Measurements from ENCODE around the gene UBE2I. TPM values are rescaled to one million over a fixed set of nuclear protein-coding genes. Genes with fewer than 3 reads are reported as not detected.
A peak's percentile ranks its signal among the peaks of the same experiment; 100 is the strongest.

The UBE2I gene
- total and polyA plus RNA-seq, 2 donors (not counting 1 experiment from before 2014, with no cell fraction given), result 152 to 265 TPM

GRCh38 chr16:1272453-1273198, 36.8 kb upstream of the UBE2I start:
- Mint-ChIP-seq H3K4me1 (no peaks in the 10 kb centered on the region), H3K4me3 (no peak overlapping the region), H3K27me3 (peaks cover 28% of the 10 kb centered on the region), H3K9me3 (ENCODE audit: insufficient read depth) (no peaks in the 10 kb centered on the region), H3K27ac (no peak overlapping the region)
- Histone ChIP-seq H4K20me1 (ENCODE audit: control insufficient read depth, insufficient read depth, low read length, poor library complexity, severe bottlenecking) (no peaks in the 10 kb centered on the region), H2AFZ (ENCODE audit: insufficient read depth, low read depth, low read length, poor library complexity, severe bottlenecking) (no peak overlapping the region), H3K9me3 (ENCODE audit: control extremely low read depth in 1 of 3, control insufficient read depth in 2 of 3, insufficient read depth in 1 of 3, low read length in 2 of 3) (no peaks in the 10 kb centered on the region), H3K79me2 (ENCODE audit: control insufficient read depth, insufficient read depth, low read length) (no peaks in the 10 kb centered on the region), H3K27ac (ENCODE audit: low read length in 2 of 2) (no peak overlapping the region), H3K4me3 (ENCODE audit: control extremely low read depth in 1 of 5, extremely low read depth in 1 of 5, insufficient read depth in 1 of 5, low read depth in 2 of 5, low read length in 4 of 5) (no peak overlapping the region), H3K27me3 (replicated peaks in 1 of 4; ENCODE audit: control extremely low read depth in 1 of 4, control insufficient read depth in 3 of 4, insufficient read depth in 4 of 4, low read length in 3 of 4) (peaks cover 0 to 24% (median 3%) of the 10 kb centered on the region in 4 experiments), H3K36me3 (replicated peaks in 1 of 2; ENCODE audit: control extremely low read depth in 1 of 2, control insufficient read depth in 1 of 2, extremely low read depth in 1 of 2, insufficient read depth in 2 of 2, low read length in 1 of 2) (no peaks in the 10 kb centered on the region), H3K4me1 (ENCODE audit: control insufficient read depth in 2 of 2, insufficient read depth in 2 of 2, low read length in 2 of 2) (peaks cover 0 to 4% of the 10 kb centered on the region in 2 donors), H3K4me2 (replicated peaks; ENCODE audit: low read depth, low read length, poor library complexity, severe bottlenecking) (peak overlapping the region; percentile 5), H3K9ac (ENCODE audit: low read length) (no peak overlapping the region)
- WGBS (ENCODE audit: insufficient coverage), result 64% methylated on average over 9 of the region's 9 CpGs
- CTCF ChIA-PET, result no interaction called here
- POLR2A ChIA-PET, result no interaction called here
- ATAC-seq (ENCODE audit: low read depth), result no peak
- TF ChIP-seq CTCF (IDR thresholded peaks at IDR 0.05) (no peak), EZH2 (IDR thresholded peaks at IDR 0.05; ENCODE audit: borderline replicate concordance, insufficient read depth, low read depth, low read length, poor library complexity, severe bottlenecking) (no peak)
- intact Hi-C loops (cut with micrococcal nuclease), result no loop called here
- DNase-seq, result no peak

DNA sequence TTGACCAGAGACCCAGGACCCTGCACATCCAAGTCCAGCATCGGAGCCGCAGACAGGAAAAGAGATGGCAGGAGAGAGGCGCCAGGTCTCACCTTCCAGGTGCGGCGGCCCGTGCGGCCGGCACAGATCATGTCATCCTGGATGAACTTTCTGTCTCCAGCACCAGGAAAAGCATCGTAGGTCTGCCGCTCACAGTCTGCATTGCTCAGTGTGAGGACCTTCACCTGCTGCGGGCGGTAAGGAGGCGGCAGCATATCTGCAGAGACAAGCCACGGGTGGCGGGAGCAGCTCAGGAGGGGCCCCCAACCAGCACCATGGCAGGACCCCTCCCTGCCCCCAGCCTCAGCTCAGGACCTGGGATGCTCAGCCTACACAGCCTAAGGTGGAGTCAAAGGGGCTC, 35.6 kb upstream of the UBE2I start:
- peaks cover 0 to 24% (median 3%) of the 10 kb centered on the region in 4 experiments for H3K27me3 ChIP-seq (replicated peaks in 1 of 4; ENCODE audit: control extremely low read depth in 1 of 4, control insufficient read depth in 3 of 4, insufficient read depth in 4 of 4, low read length in 3 of 4)
- DNase-seq (no peak), ATAC-seq (ENCODE audit: low read depth) (no peak)
- H2AFZ ChIP-seq (ENCODE audit: insufficient read depth, low read depth, low read length, poor library complexity, severe bottlenecking), result no peak overlapping the region
- H3K9me3 Mint-ChIP-seq (ENCODE audit: insufficient read depth), result no peaks in the 10 kb centered on the region
- H3K79me2 ChIP-seq (ENCODE audit: control insufficient read depth, insufficient read depth, low read length), result no peaks in the 10 kb centered on the region
- peaks cover 0 to 4% of the 10 kb centered on the region in 2 donors for H3K4me1 ChIP-seq (ENCODE audit: control insufficient read depth in 2 of 2, insufficient read depth in 2 of 2, low read length in 2 of 2)
- H3K4me3 Mint-ChIP-seq, result no peak overlapping the region
- TF ChIP-seq EZH2 (IDR thresholded peaks at IDR 0.05; ENCODE audit: borderline replicate concordance, insufficient read depth, low read depth, low read length, poor library complexity, severe bottlenecking) (no peak), CTCF (IDR thresholded peaks at IDR 0.05) (no peak)
- CTCF ChIA-PET, result no interaction called here
- H3K27ac Mint-ChIP-seq, result no peak overlapping the region
- no peak overlapping the region for H3K4me3 ChIP-seq (ENCODE audit: control extremely low read depth in 1 of 5, extremely low read depth in 1 of 5, insufficient read depth in 1 of 5, low read depth in 2 of 5, low read length in 4 of 5)
- H3K4me1 Mint-ChIP-seq, result no peaks in the 10 kb centered on the region
- no peak overlapping the region for H3K4me2 ChIP-seq (replicated peaks; ENCODE audit: low read depth, low read length, poor library complexity, severe bottlenecking)
- H3K9ac ChIP-seq (ENCODE audit: low read length), result no peak overlapping the region
- POLR2A ChIA-PET, result no interaction called here
- peaks cover 30% of the 10 kb centered on the region for H3K27me3 Mint-ChIP-seq
- H3K9me3 ChIP-seq (ENCODE audit: control extremely low read depth in 1 of 3, control insufficient read depth in 2 of 3, insufficient read depth in 1 of 3, low read length in 2 of 3), result no peaks in the 10 kb centered on the region
- H3K27ac ChIP-seq (ENCODE audit: low read length in 2 of 2), result no peak overlapping the region
- intact Hi-C loops (cut with micrococcal nuclease), result no loop called here
- no peaks in the 10 kb centered on the region for H3K36me3 ChIP-seq (replicated peaks in 1 of 2; ENCODE audit: control extremely low read depth in 1 of 2, control insufficient read depth in 1 of 2, extremely low read depth in 1 of 2, insufficient read depth in 2 of 2, low read length in 1 of 2)
- no peaks in the 10 kb centered on the region for H4K20me1 ChIP-seq (ENCODE audit: control insufficient read depth, insufficient read depth, low read length, poor library complexity, severe bottlenecking)
- 90% methylated on average over 15 of the region's 15 CpGs for WGBS (ENCODE audit: insufficient coverage)

Measured in B cell (primary cell).